Endothelial cell of umbilical vein (primary cell): ENCODE measurements around the gene PRXL2A. TPM values are rescaled to one million over a fixed set of nuclear protein-coding genes. Genes with fewer than 3 reads are reported as not detected.

Source experiments
- BruUV-seq: library from RNA; stranded (reverse); fragments of 400-500 nt; replicated peaks from 2 replicates; lab custom pipeline; 2021; lab: Mats Ljungman, UMichigan
- CTCF ChIA-PET: fragments of 300-600, 350-600 bp; sonication (Branson Sonifier 250); formaldehyde crosslinking; loops from one replicate; lab custom pipeline; 2021; ENCODE audit warnings: antibody characterized with exemption, inconsistent platforms; lab: Charles Lee
- POLR2A ChIA-PET: fragments of 300-600, 350-600 bp; sonication (Branson Sonifier 250); formaldehyde crosslinking; loops from one replicate; lab custom pipeline; 2021; ENCODE audit warnings: antibody characterized with exemption, inconsistent platforms; lab: Charles Lee
- DNase-seq: peaks from one replicate; pipeline ENCODE4 v3.0.0-alpha.2; 2011; ENCODE audit warnings: low read depth, low spot score
- FAIRE-seq: peaks from 2 replicates; lab custom pipeline; 2011; peaks lifted over from hg19 to GRCh38; lab: Jason Lieb, UNC
- H2AFZ ChIP-seq: 2 replicates; pipeline ENCODE4 v1.6.0; 2012; ENCODE audit warnings: low read depth, low read length, control low read depth, inconsistent platforms
- H3K27ac ChIP-seq: 2 replicates; pipeline ENCODE4 v1.5.1; 2011; ENCODE audit warnings: low read depth, mild to moderate bottlenecking, control low read depth, low read length, moderate library complexity; ENCODE audit not compliant: insufficient read depth
- H3K27me3 ChIP-seq, 2 experiments: 2 replicates each; pipeline versions ENCODE4 v1.6.0 to v1.6.1; 2011; ENCODE audit warnings: low read length in 2 of 2, mixed read lengths in 1 of 2; ENCODE audit not compliant: control insufficient read depth in 2 of 2, insufficient read depth in 2 of 2
- H3K36me3 ChIP-seq, 2 experiments: 2 replicates in 1 of 2; 3 replicates in 1 of 2; pipeline ENCODE4 v1.5.1; 2011; ENCODE audit warnings: low read length in 2 of 2, mild to moderate bottlenecking in 1 of 2, moderate library complexity in 1 of 2; ENCODE audit not compliant: control insufficient read depth in 2 of 2, insufficient read depth in 2 of 2; ENCODE audit errors: extremely low read depth in 1 of 2
- H3K4me1 ChIP-seq: 3 replicates; pipeline ENCODE4 v1.5.1; 2011; ENCODE audit warnings: mild to moderate bottlenecking, low read length; ENCODE audit not compliant: control insufficient read depth, insufficient read depth; ENCODE audit errors: extremely low read depth
- H3K4me2 ChIP-seq: 2 replicates; pipeline ENCODE4 v1.6.1; 2011; ENCODE audit warnings: low read length, control low read depth, mixed read lengths; ENCODE audit not compliant: insufficient read depth
- H3K4me3 ChIP-seq, 3 experiments: fragments of 200-600 bp in 1 of 3; sonication (generic), shearing (Covaris generic) in 1 of 3; replicated peaks in 1 of 3; 2 replicates each; pipeline ENCODE4 v1.5.1; 2011 to 2016; ENCODE audit warnings: control low read depth in 3 of 3, low read length in 3 of 3, mild to moderate bottlenecking in 2 of 3, inconsistent platforms in 1 of 3, low read depth in 1 of 3, moderate library complexity in 1 of 3; ENCODE audit not compliant: insufficient read depth in 1 of 3
- H3K79me2 ChIP-seq: 2 replicates; pipeline ENCODE4 v1.6.0; 2012; ENCODE audit warnings: low read length, inconsistent platforms; ENCODE audit not compliant: control insufficient read depth, insufficient read depth
- H3K9ac ChIP-seq: replicated peaks from 2 replicates; pipeline ENCODE3; 2011; ENCODE audit warnings: low read length, control low read depth; ENCODE audit not compliant: insufficient read depth; ENCODE audit errors: extremely low read depth
- H3K9me1 ChIP-seq: replicated peaks from 3 replicates; pipeline ENCODE4 v1.6.0; 2011; ENCODE audit warnings: mild to moderate bottlenecking, low read length; ENCODE audit not compliant: control insufficient read depth, insufficient read depth; ENCODE audit errors: extremely low read depth
- H3K9me3 ChIP-seq: replicated peaks from 2 replicates; pipeline ENCODE4 v1.5.1; 2012; ENCODE audit warnings: low read length, inconsistent platforms; ENCODE audit not compliant: control insufficient read depth, insufficient read depth
- H4K20me1 ChIP-seq: replicated peaks from 2 replicates; pipeline ENCODE3; 2011; ENCODE audit warnings: mild to moderate bottlenecking, low read length; ENCODE audit not compliant: control insufficient read depth, insufficient read depth; ENCODE audit errors: extremely low read depth
- FOS ChIP-seq: IDR thresholded peaks from 2 replicates; pipeline ENCODE4 v1.6.1; 2011; ENCODE audit warnings: mild to moderate bottlenecking, low read length, moderate library complexity, borderline replicate concordance; ENCODE audit not compliant: insufficient read depth
- POLR2AphosphoS5 ChIP-seq: IDR thresholded peaks from 2 replicates; pipeline ENCODE4 v1.6.1; 2012; ENCODE audit warnings: low read depth, mild to moderate bottlenecking, control low read depth, low read length, moderate library complexity; ENCODE audit not compliant: insufficient read depth
- dilution Hi-C: fragments of 300-500 bp; cut with MboI; formaldehyde crosslinking; loops from one replicate; pipeline ENCODE4 v1.15.0; 2019; ENCODE audit warnings: low sequenced_read_pairs; ENCODE audit not compliant: extremely low pct_ligation_motif_present
- intact Hi-C: fragments of 100-400 bp; cut with micrococcal nuclease; formaldehyde crosslinking; loops from one replicate; pipeline ENCODE4 v1.10.0; 2022
- polyA plus RNA-seq, 4 experiments: library from polyadenylated mRNA; depleted of rRNA in 3 of 4; stranded (reverse) in 3 of 4; unstranded in 1 of 4; fragments of >200 nt; gene quantifications; 2 replicates each; pipeline versions ENCODE4 v1.2.1 to v1.2.3, GENCODE V29; 2011 to 2012; ENCODE audit warnings: missing spikeins in 1 of 4
- total RNA-seq: library from RNA; stranded (reverse); gene quantifications from 2 replicates; pipeline ENCODE4 v1.2.3, GENCODE V29; 2021
- TF ChIP-seq, protein P1 (sequence below), 2 donors: IDR thresholded peaks; 1 replicate in 1 of 2; 2 replicates in 1 of 2; pipeline ENCODE4 v1.5.1; 2011; ENCODE audit warnings: low read length in 2 of 2, mild to moderate bottlenecking in 2 of 2, moderate library complexity in 2 of 2, control low read depth in 1 of 2, inconsistent platforms in 1 of 2, low read depth in 1 of 2; ENCODE audit not compliant: insufficient read depth in 1 of 2; ENCODE audit errors: extremely low read depth in 1 of 2

Gene PRXL2A
- total and polyA plus RNA-seq, 2 donors (not counting 3 experiments of a cell fraction or from before 2014, with no cell fraction given): 113 to 321 TPM

- no peak overlapping the region for H3K4me3 ChIP-seq
- peaks cover 6% of the 10 kb centered on the region for H4K20me1 ChIP-seq
- H3K27me3 ChIP-seq: no peaks in the 10 kb centered on the region
- TF ChIP-seq, protein P1, sequence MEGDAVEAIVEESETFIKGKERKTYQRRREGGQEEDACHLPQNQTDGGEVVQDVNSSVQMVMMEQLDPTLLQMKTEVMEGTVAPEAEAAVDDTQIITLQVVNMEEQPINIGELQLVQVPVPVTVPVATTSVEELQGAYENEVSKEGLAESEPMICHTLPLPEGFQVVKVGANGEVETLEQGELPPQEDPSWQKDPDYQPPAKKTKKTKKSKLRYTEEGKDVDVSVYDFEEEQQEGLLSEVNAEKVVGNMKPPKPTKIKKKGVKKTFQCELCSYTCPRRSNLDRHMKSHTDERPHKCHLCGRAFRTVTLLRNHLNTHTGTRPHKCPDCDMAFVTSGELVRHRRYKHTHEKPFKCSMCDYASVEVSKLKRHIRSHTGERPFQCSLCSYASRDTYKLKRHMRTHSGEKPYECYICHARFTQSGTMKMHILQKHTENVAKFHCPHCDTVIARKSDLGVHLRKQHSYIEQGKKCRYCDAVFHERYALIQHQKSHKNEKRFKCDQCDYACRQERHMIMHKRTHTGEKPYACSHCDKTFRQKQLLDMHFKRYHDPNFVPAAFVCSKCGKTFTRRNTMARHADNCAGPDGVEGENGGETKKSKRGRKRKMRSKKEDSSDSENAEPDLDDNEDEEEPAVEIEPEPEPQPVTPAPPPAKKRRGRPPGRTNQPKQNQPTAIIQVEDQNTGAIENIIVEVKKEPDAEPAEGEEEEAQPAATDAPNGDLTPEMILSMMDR (IDR thresholded peaks at IDR 0.05; ENCODE audit: extremely low read depth in 1 of 2, insufficient read depth in 1 of 2, low read depth in 1 of 2, low read length in 2 of 2): no peak
- no peak for TF ChIP-seq FOS
- TF ChIP-seq POLR2AphosphoS5: no peak
- peaks cover 99% of the 10 kb centered on the region for H3K79me2 ChIP-seq
- no TSS peak for BruUV-seq
- DNase-seq (no peak), FAIRE-seq (no peak)
- H3K9ac ChIP-seq: no peak overlapping the region
- intact Hi-C loops: loop anchor here (1.0 kb wide), 1 partner anchor 7 kb away; the partner anchor contains the start of gene TSPAN14
- peaks cover 4 to 6% of the 10 kb centered on the region in 2 experiments for H3K36me3 ChIP-seq
- H3K9me1 ChIP-seq: no peaks in the 10 kb centered on the region
- H3K27ac ChIP-seq: peak overlapping the region; percentile 13
- H3K4me1 ChIP-seq: peaks cover 96% of the 10 kb centered on the region
- no peaks in the 10 kb centered on the region for H3K9me3 ChIP-seq
- no peak overlapping the region for H3K4me2 ChIP-seq
- dilution Hi-C loops: no loop called here
- CTCF ChIA-PET: interaction anchor here (1.1 to 37.4 kb wide), 5 partner anchors 8 to 45 kb away, joined by 3 to 1118 read pairs (median 13); no protein-coding TSS in a partner anchor
- POLR2A ChIA-PET: interaction anchor here (0.5 to 1.2 kb wide), 4 partner anchors 26 to 70 kb away, joined by 4 to 7 read pairs (median 4); no protein-coding TSS in a partner anchor
- H2AFZ ChIP-seq: no peak overlapping the region
These were observed 53.1 kb downstream of the PRXL2A start for GRCh38 chr10:80461208-80462183.
